GM18951 (cell line): ENCODE results near the gene ZNF283.

Experiments used
- POLR2A ChIP-seq: IDR thresholded peaks from 4 replicates; pipeline ENCODE4 v1.6.1; 2011; ENCODE audit warnings: mild to moderate bottlenecking; ENCODE audit not compliant: insufficient read length, insufficient read depth; ENCODE audit errors: extremely low read depth
- in situ Hi-C: fragments of 300-500 bp; cut with MboI; formaldehyde crosslinking; loops from one replicate; pipeline ENCODE4 v1.12.0; 2022; ENCODE audit warnings: low sequenced_read_pairs, mixed read lengths, inconsistent platforms; ENCODE audit not compliant: unreplicated experiment

ZNF283 gene

DNA sequence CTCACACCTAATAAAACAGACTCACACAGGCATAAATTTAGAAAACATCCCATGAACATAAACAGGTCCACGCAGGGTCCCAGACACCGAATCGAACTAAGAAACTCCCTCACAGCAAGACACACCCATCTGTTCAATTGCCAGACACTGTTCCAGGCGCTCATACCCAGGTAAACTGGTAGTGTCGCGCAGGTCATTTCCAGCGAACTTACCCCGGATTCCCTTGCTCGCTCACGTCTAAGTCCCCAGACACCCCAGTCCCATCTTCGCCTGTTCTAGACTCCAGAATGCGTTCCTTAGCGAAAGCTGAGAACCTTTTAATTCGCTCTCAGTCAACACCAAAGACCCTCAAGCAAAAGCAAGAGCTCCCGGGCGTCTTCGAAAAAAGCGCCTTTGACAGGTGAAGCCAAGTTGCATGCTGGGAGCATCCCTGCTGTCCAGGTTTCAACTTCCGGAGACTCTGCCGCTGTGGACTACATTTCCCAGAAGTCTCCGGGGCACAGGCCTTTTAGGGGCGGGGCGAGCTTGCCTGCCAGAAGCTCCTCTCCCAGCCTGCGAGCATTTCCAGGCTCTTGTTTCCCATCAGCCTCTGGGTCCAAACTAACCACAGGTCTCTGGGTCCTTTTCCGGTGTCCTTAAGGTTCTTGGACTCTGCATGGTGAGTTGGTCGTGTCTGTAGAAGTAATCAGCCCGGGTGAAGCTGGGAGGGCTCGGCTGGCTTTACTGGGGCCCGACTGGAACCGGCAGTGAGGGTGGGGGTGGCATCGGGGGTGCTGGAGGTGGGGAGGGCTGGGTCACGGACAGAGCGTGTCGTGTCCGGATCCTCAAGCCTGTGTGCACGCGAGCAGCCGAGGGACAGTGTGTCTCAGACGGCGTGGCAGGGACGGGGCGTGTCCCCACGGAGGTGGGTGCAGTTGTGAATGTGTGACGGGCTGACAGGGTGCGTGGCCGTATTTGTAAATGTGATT is at the start of gene ZNF283:
Gene ZNF283, plus strand, starts transcription at position 535 of the 968 bp plus-strand sequence. CDS start 6,184 bp downstream, outside the sequence.
- in situ Hi-C loops: no loop called here
- TF ChIP-seq POLR2A: peak; percentile 35

DNA sequence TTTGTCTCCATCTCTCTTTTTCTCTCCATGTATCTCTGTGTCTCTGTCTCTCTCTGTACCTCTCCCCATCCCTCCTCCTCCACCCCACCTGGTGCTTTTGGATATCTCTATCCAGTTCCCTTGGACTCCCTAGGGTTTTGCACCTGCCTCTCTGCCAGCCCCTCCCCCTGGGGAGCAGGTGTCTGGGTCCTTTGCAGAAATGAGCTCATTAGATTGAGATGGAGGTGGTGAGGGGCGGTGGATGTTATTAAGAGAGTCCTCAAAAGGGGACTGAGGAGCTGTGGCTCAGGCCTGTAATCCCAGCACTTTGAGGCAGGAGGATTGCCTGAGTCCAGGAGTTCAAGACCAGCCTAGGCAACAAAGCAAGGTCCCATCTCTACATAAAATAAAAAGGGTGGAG is 48.5 kb upstream of the ZNF283 start:
- no peak for TF ChIP-seq POLR2A
- in situ Hi-C loops: no loop called here

DNA sequence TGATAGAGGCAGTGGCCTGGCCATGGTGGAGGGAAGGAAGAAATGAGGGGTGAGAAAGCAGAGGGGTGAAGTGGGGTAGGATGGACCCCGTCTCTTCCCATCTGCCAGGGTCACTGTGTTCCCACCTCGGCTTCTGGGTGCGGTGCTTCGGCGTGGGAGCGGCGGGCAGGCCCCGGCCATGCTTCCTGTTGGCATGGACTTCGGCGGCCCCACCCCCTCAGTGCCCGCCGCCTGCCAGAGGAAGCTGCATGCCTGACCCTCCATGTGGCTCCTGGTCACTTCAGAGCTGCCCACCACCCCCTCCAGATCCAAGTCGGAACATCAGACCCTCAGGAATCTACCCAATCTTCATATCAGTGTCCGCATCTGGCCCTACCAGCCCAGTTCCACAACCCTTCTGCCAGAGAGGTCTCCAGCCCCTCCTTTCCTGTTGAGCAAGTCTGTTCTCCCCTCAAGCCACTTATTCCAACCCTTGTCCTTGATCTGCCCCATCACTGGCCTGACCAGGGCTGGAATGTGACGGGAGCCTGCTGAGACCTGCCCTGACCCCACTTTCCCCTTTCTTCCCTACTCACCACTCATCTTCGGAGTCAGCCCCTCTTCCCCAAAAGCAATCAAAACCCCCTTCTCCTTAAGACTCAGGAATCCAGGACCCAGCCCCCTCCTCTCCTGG is 47.8 kb upstream of the ZNF283 start:
- in situ Hi-C loops: no loop called here
- TF ChIP-seq POLR2A: peak; percentile 15

DNA sequence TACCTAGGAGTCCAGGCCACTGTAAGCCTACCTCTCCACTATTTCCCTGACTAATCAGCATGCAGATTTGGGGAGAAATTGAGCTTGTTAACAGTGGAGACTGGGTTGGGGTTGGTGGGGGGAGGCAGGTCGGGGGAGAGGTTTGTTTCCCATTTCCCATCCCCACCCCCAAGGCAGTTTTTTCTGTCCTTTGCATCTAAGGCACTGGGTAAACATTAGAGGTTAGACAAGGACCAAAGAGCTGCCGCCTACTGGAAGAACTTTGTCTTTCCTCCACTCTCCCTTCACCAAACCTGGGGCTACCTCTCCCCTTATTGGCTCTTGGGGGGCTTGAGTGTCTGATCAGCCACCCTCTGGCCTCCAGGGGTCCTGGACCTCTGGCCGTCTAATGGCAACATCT is 47.3 kb upstream of the ZNF283 start:
- TF ChIP-seq POLR2A: no peak
- in situ Hi-C loops: no loop called here

DNA sequence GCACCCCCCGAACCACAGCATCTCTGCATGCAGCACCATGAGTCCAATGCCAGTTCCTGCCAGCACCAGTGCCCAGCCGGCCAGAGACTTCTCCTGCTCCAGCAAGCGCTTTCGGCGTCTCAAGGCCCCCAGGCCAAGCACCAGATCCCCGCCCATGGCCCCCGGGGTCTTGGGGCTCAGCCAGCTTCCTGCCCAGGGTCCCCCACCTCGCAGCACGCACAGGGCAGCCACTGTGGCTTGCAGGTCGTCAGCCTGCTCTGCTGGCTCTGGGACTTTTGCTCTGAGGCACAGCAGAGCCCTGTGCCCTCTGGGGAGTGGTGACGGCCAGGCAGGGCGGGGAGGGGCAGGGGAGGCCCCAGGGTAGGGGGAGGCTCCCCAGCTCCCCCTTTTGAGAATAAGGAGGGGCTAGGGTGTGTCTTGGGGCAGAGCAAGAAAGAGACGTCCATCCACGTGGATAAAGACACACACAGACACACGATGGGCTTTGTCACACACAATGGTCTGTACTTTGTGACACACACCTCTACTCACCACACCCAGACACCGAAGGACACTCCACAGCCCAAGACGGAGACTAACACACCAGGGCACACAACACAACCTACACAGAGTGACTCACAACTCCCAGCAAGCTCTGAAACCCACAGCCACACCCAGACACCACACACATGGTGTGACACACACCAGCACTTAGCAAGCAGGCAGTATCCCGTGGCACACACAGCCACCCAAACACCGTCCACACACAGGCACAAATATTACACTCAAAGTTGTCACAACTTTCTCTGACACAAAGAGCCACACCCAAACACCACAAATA is 46.2 kb upstream of the ZNF283 start, which contains the start of gene KCNN4:
Gene KCNN4, minus strand, starts transcription at position 268 of the 820 bp plus-strand sequence. Its CDS starts 112 bp downstream, at position 156.
- in situ Hi-C loops: no loop called here
- peak; percentile 89 for TF ChIP-seq POLR2A

DNA sequence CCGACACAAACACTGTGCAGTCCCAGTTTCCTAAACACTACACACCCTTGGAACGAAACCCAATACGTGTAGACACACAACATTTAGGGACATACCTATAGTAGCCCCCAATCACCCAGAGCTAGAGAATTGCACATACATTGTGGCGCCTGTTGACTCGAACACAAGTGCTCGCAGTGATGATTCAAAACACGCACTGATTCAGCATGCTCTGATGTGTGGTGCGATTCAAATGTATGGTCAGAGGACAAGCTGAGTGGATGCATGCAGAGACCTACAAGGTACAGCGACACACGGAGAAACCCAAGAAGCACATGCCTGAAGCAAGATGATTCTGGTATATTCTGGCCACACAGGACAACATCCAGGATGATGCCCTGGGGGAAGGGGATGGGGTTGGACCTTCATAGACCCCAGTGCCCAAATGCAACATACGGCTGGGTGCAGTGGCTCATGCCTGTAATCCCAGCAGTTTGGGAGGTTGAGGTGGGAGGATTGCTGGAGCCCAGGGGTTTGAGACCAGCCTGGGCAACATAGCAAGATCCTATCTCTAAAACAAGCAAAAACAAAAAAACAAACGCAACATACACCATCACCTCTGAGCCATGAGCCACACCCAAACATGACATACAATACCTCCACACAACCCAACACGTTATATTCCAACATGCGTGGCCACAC is 45.4 kb upstream of the ZNF283 start:
- in situ Hi-C loops: no loop called here

DNA sequence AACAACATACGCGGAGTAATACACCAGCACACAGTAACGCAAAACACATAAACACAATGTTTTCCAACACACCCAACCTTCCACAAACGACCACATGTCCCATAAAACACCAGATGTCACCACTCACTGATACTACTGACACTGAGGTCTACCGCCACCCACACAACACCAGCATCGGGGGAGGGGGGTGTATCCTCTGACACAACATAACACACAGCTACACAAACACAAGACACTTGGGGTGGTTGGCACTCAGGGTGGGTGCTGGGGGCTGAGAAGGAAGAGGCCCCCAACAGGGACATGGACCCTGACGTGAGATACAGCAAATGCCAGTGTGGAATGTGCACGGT is 44.8 kb upstream of the ZNF283 start:
- TF ChIP-seq POLR2A: no peak
- in situ Hi-C loops: no loop called here

More for the DNA sequence above, 45.4 kb upstream of the ZNF283 start:
- no peak for TF ChIP-seq POLR2A

DNA sequence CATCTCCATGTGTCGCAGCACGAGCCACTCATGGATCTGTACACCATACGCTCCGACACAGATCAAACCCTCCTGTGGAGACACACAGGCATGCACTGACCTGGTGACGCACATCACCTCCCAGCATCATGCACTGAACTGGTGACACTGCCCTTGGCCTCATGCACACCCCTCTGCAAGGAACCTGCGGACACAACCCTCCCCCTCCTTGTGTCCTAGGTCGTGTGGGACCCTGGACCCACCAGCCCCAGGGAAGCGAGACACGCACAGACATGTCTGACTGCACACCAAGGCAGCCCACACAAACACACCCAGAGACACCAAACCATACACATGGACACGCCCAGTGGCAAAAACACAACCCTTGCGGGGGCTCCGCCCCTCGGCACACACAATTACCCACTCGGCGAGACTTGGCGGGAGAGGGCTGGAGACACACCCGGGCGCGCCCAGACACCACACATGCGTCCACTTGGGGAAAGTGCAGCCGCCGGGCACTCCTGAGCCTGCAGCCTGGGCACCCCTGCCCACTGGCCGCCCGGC is 44.4 kb upstream of the ZNF283 start:
- in situ Hi-C loops: no loop called here
- TF ChIP-seq POLR2A: no peak

DNA sequence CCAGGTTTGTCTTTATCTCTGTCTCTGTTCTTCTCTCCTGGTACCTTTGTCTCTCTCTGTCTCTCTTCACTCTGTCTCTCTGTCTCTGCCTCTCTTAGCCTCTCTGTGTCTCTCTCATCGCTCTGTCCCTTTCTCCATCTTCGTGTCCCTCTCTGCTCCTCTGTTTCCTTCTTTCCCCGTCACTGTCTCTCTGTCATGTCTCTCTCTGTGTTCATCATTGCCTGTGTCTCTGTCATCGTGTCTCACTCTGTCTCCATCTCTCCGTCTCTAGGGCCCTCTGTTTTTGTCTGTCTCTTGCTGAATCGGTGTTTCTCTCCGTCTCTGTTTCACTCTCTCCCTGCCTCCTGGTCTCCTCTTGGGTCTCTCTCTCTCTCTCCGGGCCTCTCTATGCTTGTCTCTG is 43.5 kb upstream of the ZNF283 start:
- TF ChIP-seq POLR2A: no peak
- in situ Hi-C loops: no loop called here

DNA sequence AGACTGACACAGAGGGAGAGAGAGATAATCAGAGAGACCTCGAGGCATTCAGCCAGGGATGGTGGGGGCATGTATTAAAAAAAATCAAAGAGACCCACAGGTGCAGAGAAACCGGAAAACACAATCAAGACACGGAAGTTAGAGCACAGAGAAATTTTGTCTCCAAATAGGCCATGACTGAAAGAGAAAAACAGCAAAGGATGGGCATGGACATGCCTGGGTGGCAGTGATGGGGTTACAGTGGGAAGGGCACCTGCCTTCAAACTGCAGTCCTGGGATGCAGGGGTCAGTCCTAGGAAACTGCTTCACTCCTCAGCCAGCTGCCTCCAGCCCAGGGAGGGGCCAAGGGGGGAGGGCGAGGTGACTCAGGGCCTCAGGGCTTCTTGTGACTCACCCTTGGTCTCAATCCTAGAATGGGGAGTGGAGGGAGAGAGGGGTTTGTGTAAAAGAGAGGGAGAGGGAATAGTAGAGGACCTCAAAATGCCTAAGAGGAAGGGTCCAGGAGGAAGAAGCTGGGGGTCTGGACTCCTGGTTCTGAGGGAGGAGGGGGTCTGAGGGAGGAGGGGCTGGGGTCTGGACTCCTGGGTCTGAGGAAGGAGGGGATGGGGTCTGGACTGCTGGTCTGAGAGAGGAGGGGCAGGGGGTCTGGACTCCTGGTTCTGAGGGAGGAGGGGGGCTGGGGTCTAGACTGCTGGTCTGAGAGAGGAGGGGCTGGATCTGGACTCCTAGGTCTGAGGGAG is 42.7 kb upstream of the ZNF283 start:
- TF ChIP-seq POLR2A: no peak
- in situ Hi-C loops: no loop called here

DNA sequence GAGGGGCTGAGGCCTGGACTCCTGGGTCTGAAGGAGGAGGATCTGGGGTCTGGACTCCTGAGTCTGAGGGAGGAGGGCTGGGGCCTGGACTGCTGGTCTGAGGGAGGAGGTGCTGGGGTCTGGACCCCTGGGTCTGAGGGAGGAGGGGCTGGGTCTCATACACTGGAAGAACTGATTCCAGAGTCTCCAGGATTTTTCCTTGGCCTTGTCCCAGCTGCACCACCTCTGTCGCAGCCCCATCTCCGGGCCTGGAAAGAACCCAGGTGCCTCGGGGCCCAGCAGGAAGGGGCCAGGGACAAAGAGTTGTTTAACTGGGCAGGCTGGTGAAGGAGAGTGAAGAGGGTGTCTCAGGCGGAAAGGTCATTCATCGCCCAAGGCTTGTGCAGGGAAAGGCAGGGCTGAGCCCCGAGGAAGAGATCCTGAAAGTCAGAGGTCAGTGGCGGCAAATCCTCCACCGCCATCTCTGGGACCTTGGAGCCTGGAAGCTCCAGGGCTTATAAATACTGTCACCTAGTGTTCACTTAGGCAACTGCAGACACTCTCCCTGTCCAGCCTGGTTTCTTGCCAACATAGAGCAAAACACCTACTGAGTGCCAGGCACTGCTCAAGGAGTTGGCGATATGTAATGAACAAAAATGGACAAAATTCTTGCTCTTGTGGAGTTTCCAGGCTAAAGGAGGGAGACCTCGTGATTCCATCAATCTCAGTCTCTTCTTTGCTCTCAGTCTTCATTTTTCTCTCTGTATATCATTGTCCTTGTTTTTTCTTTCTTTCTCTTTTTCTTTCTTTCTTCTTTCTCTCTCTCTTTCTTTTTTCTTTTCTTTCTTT is 41.9 kb upstream of the ZNF283 start:
- in situ Hi-C loops: loop anchor here (5.0 kb wide), 1 partner anchor 43 kb away; no protein-coding TSS in a partner anchor
- no peak for TF ChIP-seq POLR2A
